ENCODE results near the gene ZNF397. TPM values are rescaled to one million over a fixed set of nuclear protein-coding genes. Genes with fewer than 3 reads are reported as not detected.
"Not testable (repeated sequence)": the region's sequence is repeated elsewhere in the genome, so short reads cannot be mapped to it uniquely, and the experiment has no call there.

ZNF397 gene
- total and polyA plus RNA-seq, 2 donors (not counting 3 experiments of a cell fraction or from before 2014, with no cell fraction given) = 1.5 to 5.5 TPM

- intact Hi-C loops (cut with micrococcal nuclease) (loop anchor here (2.0 kb wide), 1 partner anchor 18 kb away; no protein-coding TSS in a partner anchor), dilution Hi-C loops (cut with MboI; ENCODE audit: extremely low pct_ligation_motif_present, low sequenced_read_pairs) (no loop called here)
- H3K27me3 ChIP-seq (ENCODE audit: control insufficient read depth in 2 of 2, insufficient read depth in 2 of 2, low read length in 2 of 2) = peaks cover 3 to 10% of the 10 kb centered on the region in 2 experiments
- H3K4me3 ChIP-seq (replicated peaks in 1 of 3; ENCODE audit: insufficient read depth in 1 of 3, low read depth in 1 of 3, low read length in 3 of 3) = no peak overlapping the region
- H3K9me1 ChIP-seq (replicated peaks; ENCODE audit: control insufficient read depth, extremely low read depth, insufficient read depth, low read length) = no peaks in the 10 kb centered on the region
- no peak overlapping the region for H3K27ac ChIP-seq (ENCODE audit: insufficient read depth, low read depth, low read length)
- no peak for DNase-seq (ENCODE audit: low read depth, low spot score)
- TF ChIP-seq POLR2AphosphoS5 (IDR thresholded peaks at IDR 0.05; ENCODE audit: insufficient read depth, low read depth, low read length) (no peak), GATA2 (IDR thresholded peaks at IDR 0.05; ENCODE audit: insufficient read depth, insufficient read length, low read depth, low read length) (no peak), JUN (IDR thresholded peaks at IDR 0.05; ENCODE audit: borderline replicate concordance, insufficient read depth, insufficient read length, low read depth) (no peak)
- no peaks in the 10 kb centered on the region for H3K79me2 ChIP-seq (ENCODE audit: control insufficient read depth, insufficient read depth, low read length)
- no TSS peak for BruUV-seq (replicated peaks)
- H2AFZ ChIP-seq (ENCODE audit: low read depth, low read length) = no peak overlapping the region
- H4K20me1 ChIP-seq (replicated peaks; ENCODE audit: control insufficient read depth, extremely low read depth, insufficient read depth, low read length) = no peaks in the 10 kb centered on the region
- FAIRE-seq = no peak
- ChIA-PET POLR2A (no interaction called here), CTCF (no interaction called here)
- no peak overlapping the region for H3K4me2 ChIP-seq (ENCODE audit: insufficient read depth, low read length)
- H3K9me3 ChIP-seq (replicated peaks; ENCODE audit: control insufficient read depth, insufficient read depth, low read length) = no peaks in the 10 kb centered on the region
- no peaks in the 10 kb centered on the region for H3K36me3 ChIP-seq (ENCODE audit: control insufficient read depth in 2 of 2, extremely low read depth in 1 of 2, insufficient read depth in 2 of 2, low read length in 2 of 2)
- no peaks in the 10 kb centered on the region for H3K4me1 ChIP-seq (ENCODE audit: control insufficient read depth, extremely low read depth, insufficient read depth, low read length)
- H3K9ac ChIP-seq (replicated peaks; ENCODE audit: extremely low read depth, insufficient read depth, low read length) = no peak overlapping the region
Observed at GRCh38 chr18:35215026-35215425, 25.8 kb upstream of the ZNF397 start.

- intact Hi-C loops (cut with micrococcal nuclease); FAIRE-seq; H3K9me1 ChIP-seq (replicated peaks; ENCODE audit: control insufficient read depth, extremely low read depth, insufficient read depth, low read length); DNase-seq (ENCODE audit: low read depth, low spot score); H3K27ac ChIP-seq (ENCODE audit: insufficient read depth, low read depth, low read length); H3K36me3 ChIP-seq (ENCODE audit: control insufficient read depth in 2 of 2, extremely low read depth in 1 of 2, insufficient read depth in 2 of 2, low read length in 2 of 2); H3K4me3 ChIP-seq (replicated peaks in 1 of 3; ENCODE audit: insufficient read depth in 1 of 3, low read depth in 1 of 3, low read length in 3 of 3); H3K4me1 ChIP-seq (ENCODE audit: control insufficient read depth, extremely low read depth, insufficient read depth, low read length); BruUV-seq (replicated peaks); H3K9ac ChIP-seq (replicated peaks; ENCODE audit: extremely low read depth, insufficient read depth, low read length); dilution Hi-C loops (cut with MboI; ENCODE audit: extremely low pct_ligation_motif_present, low sequenced_read_pairs); CTCF ChIA-PET; H3K9me3 ChIP-seq (replicated peaks; ENCODE audit: control insufficient read depth, insufficient read depth, low read length); H3K4me2 ChIP-seq (ENCODE audit: insufficient read depth, low read length); H4K20me1 ChIP-seq (replicated peaks; ENCODE audit: control insufficient read depth, extremely low read depth, insufficient read depth, low read length); POLR2A ChIA-PET; H2AFZ ChIP-seq (ENCODE audit: low read depth, low read length); H3K79me2 ChIP-seq (ENCODE audit: control insufficient read depth, insufficient read depth, low read length): not testable (repeated sequence)
- peaks cover 3 to 10% of the 10 kb centered on the region in 2 experiments for H3K27me3 ChIP-seq (ENCODE audit: control insufficient read depth in 2 of 2, insufficient read depth in 2 of 2, low read length in 2 of 2)
Observed at GRCh38 chr18:35216611-35217010, 24.2 kb upstream of the ZNF397 start.

- DNase-seq (ENCODE audit: low read depth, low spot score); H4K20me1 ChIP-seq (replicated peaks; ENCODE audit: control insufficient read depth, extremely low read depth, insufficient read depth, low read length); H3K79me2 ChIP-seq (ENCODE audit: control insufficient read depth, insufficient read depth, low read length); intact Hi-C loops (cut with micrococcal nuclease); H3K36me3 ChIP-seq (ENCODE audit: control insufficient read depth in 2 of 2, extremely low read depth in 1 of 2, insufficient read depth in 2 of 2, low read length in 2 of 2); FAIRE-seq; H3K9me1 ChIP-seq (replicated peaks; ENCODE audit: control insufficient read depth, extremely low read depth, insufficient read depth, low read length); POLR2A ChIA-PET; dilution Hi-C loops (cut with MboI; ENCODE audit: extremely low pct_ligation_motif_present, low sequenced_read_pairs); BruUV-seq (replicated peaks); H3K4me1 ChIP-seq (ENCODE audit: control insufficient read depth, extremely low read depth, insufficient read depth, low read length); H3K9me3 ChIP-seq (replicated peaks; ENCODE audit: control insufficient read depth, insufficient read depth, low read length); H3K4me2 ChIP-seq (ENCODE audit: insufficient read depth, low read length); H2AFZ ChIP-seq (ENCODE audit: low read depth, low read length); H3K27ac ChIP-seq (ENCODE audit: insufficient read depth, low read depth, low read length); H3K4me3 ChIP-seq (replicated peaks in 1 of 3; ENCODE audit: insufficient read depth in 1 of 3, low read depth in 1 of 3, low read length in 3 of 3); CTCF ChIA-PET; H3K9ac ChIP-seq (replicated peaks; ENCODE audit: extremely low read depth, insufficient read depth, low read length): not testable (repeated sequence)
- H3K27me3 ChIP-seq (ENCODE audit: control insufficient read depth in 2 of 2, insufficient read depth in 2 of 2, low read length in 2 of 2) = peaks cover 5 to 10% of the 10 kb centered on the region in 2 experiments
Observed at GRCh38 chr18:35219331-35219730, 21.5 kb upstream of the ZNF397 start.

Measured in endothelial cell of umbilical vein (primary cell).